Inferior parietal cortex (tissue), 1 donor: ENCODE measurements around the gene CNTNAP2.
A peak's percentile ranks its signal among the peaks of the same experiment; 100 is the strongest.

Experiments
- DNase-seq: peaks from one replicate; pipeline ENCODE4 v3.0.0-alpha.2; 2016; ENCODE audit errors: extremely low spot score

Gene CNTNAP2

DNA sequence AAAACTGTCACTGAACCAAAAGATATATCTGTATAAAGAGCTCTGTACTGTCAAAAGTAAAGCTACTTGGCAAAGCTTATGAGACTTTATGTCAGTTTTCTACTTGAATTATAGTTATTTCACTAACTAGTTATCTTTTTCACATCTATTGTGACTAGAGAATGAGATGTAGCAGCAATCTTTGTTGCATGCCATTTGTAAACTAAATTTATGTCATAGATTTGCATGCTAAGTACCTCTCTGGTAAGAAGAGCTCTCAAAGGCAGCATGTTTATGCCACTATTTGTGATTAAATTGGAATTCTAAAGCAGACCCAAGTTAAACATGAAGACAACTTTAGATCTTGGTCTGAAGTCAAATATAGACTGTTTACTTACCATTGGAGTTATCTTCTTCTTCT is 300.6 kb downstream of the CNTNAP2 start:
- no peak for DNase-seq

DNA sequence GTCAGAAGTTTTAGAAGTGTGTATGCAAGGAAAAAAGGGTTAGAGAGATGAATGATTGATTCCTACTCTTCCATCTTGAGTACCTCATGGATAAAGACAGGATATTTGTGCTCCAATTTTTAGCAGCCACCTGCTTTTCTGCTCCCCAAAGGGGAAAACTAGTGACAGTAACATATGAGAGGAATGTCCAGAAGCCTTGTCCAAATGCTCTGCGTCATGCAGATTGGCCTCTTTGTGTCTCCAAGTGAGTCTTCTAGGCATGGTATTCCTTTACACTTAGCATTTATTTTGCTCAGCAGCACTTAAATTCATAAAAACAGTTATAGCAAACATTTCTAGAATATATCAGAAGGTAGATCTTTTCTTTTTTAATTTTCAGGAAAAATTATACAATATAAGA is 306.8 kb downstream of the CNTNAP2 start:
- DNase-seq, result no peak

GRCh38 chr7:146424084-146424483 is 307.5 kb downstream of the CNTNAP2 start:
- DNase-seq, result no peak

GRCh38 chr7:146433501-146433900 is 316.9 kb downstream of the CNTNAP2 start:
- no peak for DNase-seq

DNA sequence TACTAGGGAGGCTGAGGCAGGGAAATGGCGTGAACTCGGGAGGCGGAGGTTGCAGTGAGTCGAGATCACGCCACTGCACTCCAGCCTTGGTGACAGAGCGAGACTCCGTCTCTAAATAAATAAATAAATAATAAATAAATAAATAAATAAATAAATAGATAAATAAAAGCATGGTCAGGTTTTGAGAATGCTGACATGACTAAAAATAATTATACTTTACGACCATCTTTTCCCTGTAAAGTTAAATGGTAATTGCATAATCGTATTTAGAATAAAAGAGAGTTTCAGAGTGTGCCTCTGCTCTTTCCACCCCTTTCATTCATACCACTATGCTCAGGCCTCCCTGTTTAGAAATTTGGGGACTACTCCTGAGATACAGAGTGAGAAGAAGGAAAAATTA is 326.5 kb downstream of the CNTNAP2 start:
- DNase-seq, result no peak

DNA sequence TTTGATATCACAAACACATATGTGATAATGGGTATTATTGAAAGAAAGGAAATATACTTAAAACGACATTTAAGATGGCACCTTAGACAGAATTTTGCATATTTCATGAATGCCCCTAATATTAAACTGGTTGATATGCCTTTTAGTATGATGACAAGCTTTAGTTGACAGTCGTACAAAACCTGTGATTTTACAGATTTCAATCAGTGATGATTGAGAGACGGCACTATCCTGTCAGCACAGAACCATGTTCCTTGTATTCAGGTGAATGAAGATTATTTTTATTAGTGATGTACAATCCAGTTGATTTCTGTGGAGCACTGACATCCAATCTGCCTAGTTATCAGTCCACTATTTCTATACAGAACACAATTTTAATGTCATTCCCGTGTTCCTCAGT is 333.0 kb downstream of the CNTNAP2 start:
- no peak for DNase-seq

DNA sequence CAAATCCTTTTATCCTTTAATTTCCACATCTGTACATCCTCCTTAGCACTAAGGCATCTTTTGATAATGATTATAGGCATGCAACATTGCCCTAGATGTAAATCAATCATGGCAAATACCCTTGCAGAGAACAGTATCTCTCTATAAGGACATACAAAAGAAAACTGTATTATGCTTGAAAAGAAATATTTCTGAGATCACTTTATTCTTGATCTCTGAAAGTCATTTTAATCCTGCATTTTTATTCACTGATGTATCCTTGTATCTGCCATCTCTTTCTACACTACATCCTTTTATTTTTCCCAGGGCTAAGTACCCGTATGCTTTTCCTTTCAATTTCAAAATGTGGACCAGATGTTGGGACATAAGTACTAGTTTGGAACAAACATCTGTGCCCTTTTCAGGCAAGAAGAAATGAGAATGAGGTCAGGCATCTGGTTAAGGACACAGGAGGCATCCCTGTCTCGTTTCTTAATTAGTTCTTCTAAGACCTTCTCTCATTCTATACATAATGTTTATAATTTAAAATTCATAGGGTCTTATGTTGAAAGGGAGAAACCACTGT is 338.6 kb downstream of the CNTNAP2 start:
- DNase-seq, result no peak

DNA sequence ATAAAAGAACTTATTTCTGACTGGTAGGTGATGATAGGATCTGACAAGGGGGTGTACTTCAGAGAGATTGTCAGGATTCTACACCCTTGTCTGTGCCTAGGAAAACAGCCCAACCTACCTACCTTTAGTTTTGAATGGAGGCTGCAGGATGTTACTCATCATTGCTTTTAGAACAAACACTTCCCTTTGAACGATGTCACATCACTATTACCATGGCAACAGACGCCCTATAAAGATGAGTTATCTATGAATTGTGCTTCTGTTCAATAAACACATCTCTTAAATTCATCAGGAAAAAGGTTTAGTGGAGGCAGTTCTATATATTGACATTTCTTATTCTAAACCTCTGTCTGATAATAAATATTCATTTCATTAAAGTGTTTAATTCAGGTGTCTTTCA is 362.4 kb downstream of the CNTNAP2 start:
- no peak for DNase-seq

GRCh38 chr7:146486519-146486918 is 369.9 kb downstream of the CNTNAP2 start:
- peak; percentile 43 for DNase-seq

DNA sequence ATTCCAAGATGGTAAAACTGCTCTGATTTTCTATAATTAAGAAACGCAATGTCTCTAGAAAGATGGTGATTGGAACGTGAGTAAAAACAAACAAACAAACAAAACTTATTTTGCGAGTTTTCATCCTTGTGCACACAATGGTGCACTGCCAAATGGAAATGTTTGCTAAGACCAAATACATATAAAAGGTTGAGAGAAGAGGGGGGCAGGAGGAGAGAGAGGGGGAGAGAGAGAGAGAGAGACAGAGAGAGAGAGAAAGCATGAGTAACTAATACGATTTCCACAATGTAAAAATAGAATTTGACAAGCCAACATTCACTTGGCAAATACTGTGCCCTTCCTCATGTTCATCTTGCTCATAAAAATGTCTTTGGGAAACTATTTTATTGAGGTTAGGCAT is 375.4 kb downstream of the CNTNAP2 start:
- DNase-seq, result no peak

DNA sequence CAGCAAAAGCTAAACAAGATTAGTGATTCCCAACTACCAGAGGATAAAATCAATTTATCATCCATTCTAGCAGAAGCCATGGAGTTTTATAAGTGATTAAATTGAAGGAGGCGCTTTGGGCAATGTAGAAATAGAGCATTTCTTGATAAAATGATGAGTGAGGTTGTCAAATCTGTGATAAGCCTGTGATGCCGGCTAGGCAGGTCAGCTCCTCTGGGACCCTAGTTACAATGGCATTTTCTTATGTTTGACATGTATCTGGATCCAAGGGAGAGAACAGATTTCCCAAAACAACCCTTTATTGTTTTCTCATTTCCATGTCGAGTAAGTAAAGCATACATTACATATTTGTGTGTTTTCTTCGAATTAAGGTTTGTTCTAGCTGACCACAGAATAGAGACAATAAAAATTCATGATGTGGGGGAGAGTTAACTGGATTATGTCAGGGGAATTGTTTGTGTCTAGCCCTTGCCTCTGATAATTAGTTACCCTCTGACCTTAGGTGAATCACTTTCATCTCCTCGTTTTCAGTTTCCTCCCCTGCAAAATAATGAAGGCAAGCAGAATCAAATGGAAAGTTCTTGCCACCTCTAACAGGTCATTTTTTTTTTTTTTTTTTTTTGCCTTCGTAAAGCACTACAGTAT is 378.5 kb downstream of the CNTNAP2 start:
- DNase-seq, result no peak

- DNase-seq, result no peak
Observed at GRCh38 chr7:146496657-146497056, 380.1 kb downstream of the CNTNAP2 start.

- DNase-seq, result no peak
Observed at GRCh38 chr7:146499970-146500369, 383.4 kb downstream of the CNTNAP2 start.

- no peak for DNase-seq
Observed at GRCh38 chr7:146503844-146504243, 387.2 kb downstream of the CNTNAP2 start.

DNA sequence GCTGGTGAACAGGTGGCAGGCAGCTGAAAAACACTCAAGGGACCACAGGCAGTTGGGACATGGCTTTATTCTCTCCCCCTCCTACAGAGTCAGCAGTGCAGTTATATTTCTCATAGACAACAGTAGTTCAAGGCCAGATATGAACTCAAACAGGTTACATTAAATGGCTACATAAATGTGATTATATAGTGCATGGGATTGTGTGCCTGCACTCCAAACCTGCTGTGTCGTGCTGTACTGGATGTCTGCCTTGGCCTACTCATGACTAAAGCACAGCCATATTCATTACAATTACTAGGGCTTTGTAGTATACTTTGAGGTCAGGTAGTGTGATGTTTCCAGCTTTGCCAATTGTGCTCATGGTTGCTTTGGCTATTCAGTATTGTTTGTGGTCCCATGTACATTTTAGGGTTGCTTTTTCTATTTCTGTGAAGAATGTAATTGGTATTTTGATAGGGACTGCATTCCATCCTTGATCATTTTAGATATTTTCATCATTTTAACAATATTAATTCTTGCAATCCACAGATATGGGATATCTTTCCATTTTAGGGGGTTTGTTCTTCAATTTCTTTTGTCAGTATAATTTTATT is 393.6 kb downstream of the CNTNAP2 start:
- no peak for DNase-seq

- DNase-seq, result no peak
Observed at GRCh38 chr7:146514304-146514703, 397.7 kb downstream of the CNTNAP2 start.

GRCh38 chr7:146528581-146528980 is 412.0 kb downstream of the CNTNAP2 start:
- no peak for DNase-seq

DNA sequence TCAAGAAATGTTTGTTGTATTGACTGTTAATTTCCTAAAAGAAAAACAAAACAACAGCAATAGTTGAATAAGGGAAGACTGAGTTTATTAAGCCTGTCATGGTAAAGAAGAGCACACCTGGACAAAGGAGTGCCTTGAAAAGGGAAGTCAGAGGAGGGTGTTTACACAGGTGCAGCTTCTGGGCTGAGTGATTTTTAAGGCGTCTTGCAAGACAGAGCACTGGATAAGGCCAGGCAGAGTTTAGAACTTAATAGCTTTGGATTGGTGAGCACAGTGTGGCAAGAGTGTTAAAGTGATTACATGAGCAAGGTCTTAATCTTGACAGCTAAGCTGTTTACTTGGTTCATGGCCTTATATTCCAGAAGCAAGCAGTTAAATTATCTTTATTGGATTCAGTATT is 423.2 kb downstream of the CNTNAP2 start:
- DNase-seq, result no peak

DNA sequence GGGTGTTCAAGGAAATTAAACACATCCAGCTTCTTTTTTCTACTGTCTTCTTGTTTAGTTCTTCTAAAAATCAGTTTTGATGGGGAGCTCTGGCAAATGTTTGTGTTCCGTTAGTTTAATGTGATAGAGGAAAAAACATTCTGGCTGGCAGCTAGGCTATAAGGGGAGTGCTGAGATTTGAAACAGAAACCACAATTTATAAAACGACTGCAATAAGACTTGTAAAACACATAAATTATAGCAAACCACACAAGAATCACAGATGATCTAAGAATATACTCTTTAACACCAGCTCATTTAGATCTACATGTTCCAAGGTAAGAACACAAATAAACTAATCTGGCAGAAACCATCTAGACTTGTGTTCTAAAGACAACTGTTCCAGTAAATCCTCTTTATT is 425.5 kb downstream of the CNTNAP2 start:
- peak; percentile 20 for DNase-seq

GRCh38 chr7:146544748-146545147 is 428.1 kb downstream of the CNTNAP2 start:
- no peak for DNase-seq

DNA sequence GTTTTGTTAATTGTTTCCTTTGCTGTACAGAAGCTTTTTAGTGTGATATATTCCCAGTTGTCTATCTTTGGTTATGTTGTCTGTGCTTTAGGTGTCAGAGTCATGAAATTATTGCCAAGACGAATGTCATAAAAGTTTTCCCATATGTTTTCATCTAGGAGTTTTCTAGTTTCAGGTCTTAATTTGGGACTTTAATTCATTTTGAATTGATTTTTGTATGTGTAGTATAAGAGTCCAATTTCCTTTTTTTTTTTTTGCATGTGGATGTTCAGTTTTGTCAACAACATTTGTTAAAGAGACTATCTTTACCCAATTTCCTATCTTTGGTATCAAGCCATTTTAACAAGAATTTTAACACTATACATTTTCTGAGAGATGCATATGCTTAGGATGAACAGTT is 432.2 kb downstream of the CNTNAP2 start:
- no peak for DNase-seq

DNA sequence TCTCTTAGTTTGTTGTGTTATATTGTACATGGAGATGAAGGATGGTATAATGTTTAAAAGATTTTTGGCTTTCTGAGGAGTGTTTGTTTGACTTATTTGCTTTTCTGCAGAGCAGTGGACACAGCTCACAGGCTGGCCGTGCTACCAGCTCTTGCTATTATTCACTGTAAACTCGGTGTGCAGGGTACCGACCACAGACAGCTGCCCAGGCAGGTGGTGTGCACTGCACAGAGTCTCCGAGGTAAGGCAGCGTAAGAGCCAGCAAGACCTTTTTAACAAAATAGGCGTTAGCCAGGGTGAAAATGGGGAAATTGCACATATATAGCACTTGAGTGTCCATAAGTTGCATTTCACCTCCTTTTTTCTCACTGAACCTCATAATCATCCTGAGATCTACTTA is 438.0 kb downstream of the CNTNAP2 start:
- no peak for DNase-seq

DNA sequence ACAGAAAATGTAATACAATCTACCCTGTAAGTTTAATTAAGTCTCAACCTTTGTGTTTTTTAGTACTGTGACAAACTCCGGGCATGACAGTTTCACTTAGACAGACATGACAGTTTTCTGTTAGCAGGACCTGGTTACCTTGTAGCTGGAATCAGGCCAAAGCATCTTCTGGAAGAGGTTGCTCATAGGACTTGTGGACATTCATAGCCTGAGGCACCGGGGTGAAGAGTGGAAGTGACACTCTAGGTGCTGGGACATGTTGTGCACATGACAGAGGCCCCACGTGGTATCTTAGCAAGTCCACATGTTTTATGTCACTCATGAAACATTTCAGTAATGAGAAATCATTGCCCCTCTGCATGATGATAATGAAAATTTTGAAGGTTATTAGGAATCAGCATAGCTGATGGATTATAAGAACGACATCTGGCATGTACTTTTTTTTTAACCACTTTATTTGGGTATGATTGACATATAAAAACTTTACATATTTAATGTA is 441.4 kb downstream of the CNTNAP2 start:
- no peak for DNase-seq
